Ectodermal cell (in vitro differentiated cells): ENCODE results near the gene WWC2.

ENCODE experiments used
- H3K27ac ChIP-seq: 2 replicates; pipeline ENCODE4 v1.7.0; 2013; ENCODE audit warnings: mild to moderate bottlenecking, low read depth, low read length; ENCODE audit not compliant: insufficient read depth, poor library complexity, severe bottlenecking
- H3K27me3 ChIP-seq: 2 replicates; pipeline ENCODE4 v1.7.0; 2013; ENCODE audit warnings: mild to moderate bottlenecking, low read length; ENCODE audit not compliant: insufficient read depth, control insufficient read depth, poor library complexity, severe bottlenecking
- H3K36me3 ChIP-seq: one replicate; pipeline ENCODE4 v1.7.0; 2013; ENCODE audit warnings: low read length; ENCODE audit not compliant: control insufficient read depth, insufficient read depth
- H3K4me1 ChIP-seq: one replicate; pipeline ENCODE4 v1.7.0; 2013; ENCODE audit warnings: low read length; ENCODE audit not compliant: control insufficient read depth, insufficient read depth
- H3K4me3 ChIP-seq: 2 replicates; pipeline ENCODE4 v1.7.0; 2013; ENCODE audit warnings: low read depth, low read length, control low read depth; ENCODE audit not compliant: insufficient read depth
- H3K9me3 ChIP-seq: 2 replicates; pipeline ENCODE4 v1.7.0; 2013; ENCODE audit warnings: mild to moderate bottlenecking, low read length, moderate library complexity; ENCODE audit not compliant: control insufficient read depth
- WGBS, 2 experiments: methylation state at CpG; one replicate each; pipeline ENCODE4 v1.1.7; 2013; ENCODE audit warnings: missing lambda C conversion rate in 2 of 2; 5-methylcytosine and 5-hydroxymethylcytosine counted together

WWC2 gene

GRCh38 chr4:183223053-183223452, 124.0 kb downstream of the WWC2 start:
- H3K36me3 ChIP-seq, result no peaks in the 10 kb centered on the region

GRCh38 chr4:183229397-183229796, 130.3 kb downstream of the WWC2 start:
- Histone ChIP-seq H3K4me1 (no peaks in the 10 kb centered on the region), H3K27me3 (no peaks in the 10 kb centered on the region), H3K4me3 (no peak overlapping the region), H3K36me3 (no peaks in the 10 kb centered on the region), H3K27ac (no peak overlapping the region), H3K9me3 (no peaks in the 10 kb centered on the region)

More at GRCh38 chr4:183223053-183223452, 124.0 kb downstream of the WWC2 start:
- H3K4me3 ChIP-seq, result no peak overlapping the region
- H3K27me3 ChIP-seq, result no peaks in the 10 kb centered on the region
- WGBS, 2 experiments, result 98 to 100% methylated on average over 1 to 3 of the region's 3 CpGs
- no peaks in the 10 kb centered on the region for H3K9me3 ChIP-seq
- no peaks in the 10 kb centered on the region for H3K4me1 ChIP-seq
- no peak overlapping the region for H3K27ac ChIP-seq

- peaks cover 14% of the 10 kb centered on the region for H3K4me1 ChIP-seq
- peaks cover 6% of the 10 kb centered on the region for H3K36me3 ChIP-seq
- H3K9me3 ChIP-seq, result no peaks in the 10 kb centered on the region
- no peak overlapping the region for H3K27ac ChIP-seq
- H3K27me3 ChIP-seq, result no peaks in the 10 kb centered on the region
- H3K4me3 ChIP-seq, result no peak overlapping the region
- WGBS, 2 experiments, result 87% methylated on average over 15 of the region's 15 CpGs
Measured at GRCh38 chr4:183240581-183241321, 141.7 kb downstream of the WWC2 start.

- Histone ChIP-seq H3K27me3 (no peaks in the 10 kb centered on the region), H3K4me1 (peaks cover 14% of the 10 kb centered on the region), H3K27ac (no peak overlapping the region), H3K36me3 (peaks cover 6% of the 10 kb centered on the region), H3K9me3 (no peaks in the 10 kb centered on the region), H3K4me3 (no peak overlapping the region)
- WGBS, 2 experiments, result 91 to 97% methylated on average over 4 of the region's 4 CpGs
Measured at GRCh38 chr4:183241322-183241640, 142.2 kb downstream of the WWC2 start.

GRCh38 chr4:183241721-183242151, 142.7 kb downstream of the WWC2 start:
- Histone ChIP-seq H3K27me3 (no peaks in the 10 kb centered on the region), H3K36me3 (peaks cover 5% of the 10 kb centered on the region), H3K9me3 (no peaks in the 10 kb centered on the region), H3K4me3 (no peak overlapping the region), H3K27ac (peak overlapping the region; percentile 60), H3K4me1 (peaks cover 14% of the 10 kb centered on the region)
- 86 to 89% methylated on average over 6 of the region's 6 CpGs for WGBS, 2 experiments

GRCh38 chr4:183242291-183242690, 143.2 kb downstream of the WWC2 start:
- no peaks in the 10 kb centered on the region for H3K27me3 ChIP-seq
- peaks cover 14% of the 10 kb centered on the region for H3K4me1 ChIP-seq
- 98% methylated on average over 2 of the region's 2 CpGs for WGBS, 2 experiments
- H3K4me3 ChIP-seq, result no peak overlapping the region
- H3K9me3 ChIP-seq, result no peaks in the 10 kb centered on the region
- no peak overlapping the region for H3K27ac ChIP-seq
- peaks cover 4% of the 10 kb centered on the region for H3K36me3 ChIP-seq

GRCh38 chr4:183244019-183244418, 145.0 kb downstream of the WWC2 start:
- Histone ChIP-seq H3K4me1 (peaks cover 14% of the 10 kb centered on the region), H3K4me3 (no peak overlapping the region), H3K9me3 (no peaks in the 10 kb centered on the region), H3K36me3 (peaks cover 4% of the 10 kb centered on the region), H3K27me3 (no peaks in the 10 kb centered on the region), H3K27ac (no peak overlapping the region)
- 97% methylated on average over 8 of the region's 8 CpGs for WGBS, 2 experiments

- no peaks in the 10 kb centered on the region for H3K27me3 ChIP-seq
- H3K9me3 ChIP-seq, result no peaks in the 10 kb centered on the region
- no peak overlapping the region for H3K27ac ChIP-seq
- 96 to 97% methylated on average over 2 of the region's 2 CpGs for WGBS, 2 experiments
- H3K4me3 ChIP-seq, result no peak overlapping the region
- peaks cover 4% of the 10 kb centered on the region for H3K36me3 ChIP-seq
- peaks cover 14% of the 10 kb centered on the region for H3K4me1 ChIP-seq
Measured at GRCh38 chr4:183244506-183244905, 145.4 kb downstream of the WWC2 start.

- H3K27me3 ChIP-seq, result no peaks in the 10 kb centered on the region
- no peak overlapping the region for H3K4me3 ChIP-seq
- no peaks in the 10 kb centered on the region for H3K9me3 ChIP-seq
- 94 to 97% methylated on average over 2 of the region's 2 CpGs for WGBS, 2 experiments
- H3K36me3 ChIP-seq, result peaks cover 8% of the 10 kb centered on the region
- no peaks in the 10 kb centered on the region for H3K4me1 ChIP-seq
- H3K27ac ChIP-seq, result no peak overlapping the region
Measured at GRCh38 chr4:183248201-183248600, 149.1 kb downstream of the WWC2 start.

GRCh38 chr4:183249854-183250253, 150.8 kb downstream of the WWC2 start:
- Histone ChIP-seq H3K27ac (no peak overlapping the region), H3K4me1 (no peaks in the 10 kb centered on the region)

More at GRCh38 chr4:183249854-183250253, 150.8 kb downstream of the WWC2 start:
- Histone ChIP-seq H3K27me3 (no peaks in the 10 kb centered on the region), H3K36me3 (peaks cover 10% of the 10 kb centered on the region), H3K9me3 (no peaks in the 10 kb centered on the region), H3K4me3 (no peak overlapping the region)
- WGBS, 2 experiments, result 62 to 77% methylated on average over 1 of the region's 2 CpGs
